Measurements from ENCODE around the gene PSMC5. TPM values are rescaled to one million over a fixed set of nuclear protein-coding genes. Genes with fewer than 3 reads are reported as not detected.
A peak's percentile ranks its signal among the peaks of the same experiment; 100 is the strongest.

PSMC5 gene
- total and polyA plus RNA-seq, 9 of the 15 experiments (the other 6 are each of a cell fraction or from before 2014, with no cell fraction given), result 89.2 to 393 (median 161) TPM

GRCh38 chr17:63842540-63843386, 15.5 kb downstream of the PSMC5 start, which contains the start of gene SMARCD2 (continued):
- TF ChIP-seq AFF1 (IDR thresholded peaks at IDR 0.05; ENCODE audit: low read depth in 1 of 2, partially characterized antibody in 2 of 2), result peak in 1 of 2 experiments; percentile 78
- TF ChIP-seq EP300 (IDR thresholded peaks at IDR 0.05; ENCODE audit: low read length), result peak; percentile 72
- TF ChIP-seq ZKSCAN3 (CRISPR knock-in tag; IDR thresholded peaks at IDR 0.05), result no peak
- peak; percentile 98 for TF ChIP-seq KDM2B (CRISPR knock-in tag; IDR thresholded peaks at IDR 0.05)
- peak; percentile 79 for TF ChIP-seq TBP (optimal IDR thresholded peaks at IDR 0.05; ENCODE audit: low read depth, low read length)
- no peak; the same call in 1 of the 2 replicates for TF ChIP-seq CBX1 (IDR thresholded peaks at IDR 0.05; ENCODE audit: low read depth)
- peak; percentile 71; the same call in 1 of the 2 replicates for TF ChIP-seq TGIF2 (CRISPR knock-in tag; IDR thresholded peaks at IDR 0.05)
- no peak for TF ChIP-seq ZNF445 (CRISPR knock-in tag; IDR thresholded peaks at IDR 0.05; ENCODE audit: low read depth)
- TF ChIP-seq FOXM1 (IDR thresholded peaks at IDR 0.05; ENCODE audit: low read depth), result peak; percentile 94
- no peak for TF ChIP-seq FOXM1 (CRISPR knock-in tag; IDR thresholded peaks at IDR 0.05; ENCODE audit: low read depth)
- no peak for TF ChIP-seq XRCC3 (IDR thresholded peaks at IDR 0.05)
- TF ChIP-seq ZNF143 (CRISPR knock-in tag; IDR thresholded peaks at IDR 0.05), result 0 out of 2 replicates have a peak, but pooled peaks have one; percentile 37
- TF ChIP-seq ZC3H11A (IDR thresholded peaks at IDR 0.05; ENCODE audit: low read depth, low read length), result no peak
- TF ChIP-seq RBM15 (IDR thresholded peaks at IDR 0.05; ENCODE audit: insufficient read depth, low read length), result no peak
- peak; percentile 90 for TF ChIP-seq RFX5 (IDR thresholded peaks at IDR 0.05; ENCODE audit: low read depth, low read length)
- TF ChIP-seq RBM25 (IDR thresholded peaks at IDR 0.05; ENCODE audit: low read depth, low read length, severe bottlenecking), result no peak
- TF ChIP-seq ZNF280A (IDR thresholded peaks at IDR 0.05; ENCODE audit: low read depth, partially characterized antibody), result no peak
- TF ChIP-seq THAP7 (CRISPR knock-in tag; IDR thresholded peaks at IDR 0.05), result peak; percentile 73; the same call in 1 of the 2 replicates
- TF ChIP-seq ZNF140 (CRISPR knock-in tag; IDR thresholded peaks at IDR 0.05), result no peak
- TF ChIP-seq SRF (CRISPR knock-in tag; IDR thresholded peaks at IDR 0.05), result peak in 1 of 2 experiments; percentile 64; a peak in 3 of 4 replicates
- TF ChIP-seq BHLHE40 (IDR thresholded peaks at IDR 0.05; ENCODE audit: low read length), result peak; percentile 29; the same call in 1 of the 2 replicates
- TF ChIP-seq ZNF644 (tag; IDR thresholded peaks at IDR 0.05; ENCODE audit: low read depth), result peak; percentile 73
- no peak for TF ChIP-seq ZNF408 (CRISPR knock-in tag; IDR thresholded peaks at IDR 0.05; ENCODE audit: low read depth)

All from K562 (cell line).